ENCODE data around the gene PADI1.
"Not testable (repeated sequence)": the region's sequence is repeated elsewhere in the genome, so short reads cannot be mapped to it uniquely, and the experiment has no call there.

The PADI1 gene

DNA sequence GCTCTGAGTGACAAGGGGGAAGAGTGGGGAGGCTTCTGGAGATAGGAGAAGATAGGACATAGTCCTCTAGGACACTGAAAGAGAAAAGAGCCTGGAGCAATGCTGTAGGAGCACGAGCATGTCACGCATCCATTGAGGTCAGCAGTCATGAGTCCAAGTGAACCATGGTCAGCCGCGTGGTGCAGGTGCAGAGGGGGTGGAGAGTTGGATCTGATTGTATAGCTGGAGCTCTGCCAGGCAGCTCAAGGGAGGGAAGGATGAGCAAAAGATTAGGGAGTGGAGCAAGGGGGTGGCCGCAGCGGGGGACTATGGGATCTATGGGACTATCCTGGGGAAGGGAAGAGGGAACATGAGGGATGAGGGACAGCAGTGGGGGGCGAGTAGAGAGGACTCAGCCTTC is 14.0 kb downstream of the PADI1 start:
- DNase-seq = no peak

DNA sequence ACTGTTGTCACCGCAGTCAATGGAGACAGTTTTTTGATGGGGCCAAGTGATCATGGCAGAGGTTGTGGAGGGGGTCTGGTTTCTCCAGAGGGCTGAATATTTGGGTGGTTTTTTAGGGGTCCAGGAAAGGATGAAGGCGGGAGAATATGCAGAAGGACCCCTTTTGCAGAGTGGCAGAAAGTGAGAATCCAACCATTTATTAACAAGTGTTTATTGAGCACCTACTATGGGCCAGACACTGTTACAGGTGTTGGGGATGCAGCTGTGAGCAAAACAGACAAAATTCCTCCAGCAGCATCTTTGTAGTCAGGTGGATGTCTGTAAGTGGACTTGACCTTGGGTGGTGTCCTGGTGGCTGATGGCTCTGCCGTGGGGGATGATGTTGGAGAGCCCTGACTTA is 15.4 kb downstream of the PADI1 start:
- no peak for DNase-seq

DNA sequence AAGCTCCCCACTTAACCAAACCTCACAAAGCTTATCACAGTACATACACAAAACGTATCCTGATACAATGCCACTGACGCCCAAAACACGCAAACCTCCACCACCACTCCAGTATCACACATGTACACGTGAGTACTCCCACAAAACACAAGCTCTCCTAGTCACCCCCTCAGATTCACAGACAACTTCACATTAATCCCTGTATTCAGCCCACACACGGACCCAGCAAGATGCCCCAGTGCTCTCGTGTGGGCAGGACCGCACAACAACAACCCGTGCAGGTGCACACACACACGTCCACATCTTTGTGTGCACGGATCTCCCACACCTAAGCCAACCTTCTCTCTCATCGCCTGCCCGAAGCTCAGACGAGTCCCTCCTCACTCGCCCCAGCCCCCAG is 17.6 kb downstream of the PADI1 start:
- DNase-seq = no peak

DNA sequence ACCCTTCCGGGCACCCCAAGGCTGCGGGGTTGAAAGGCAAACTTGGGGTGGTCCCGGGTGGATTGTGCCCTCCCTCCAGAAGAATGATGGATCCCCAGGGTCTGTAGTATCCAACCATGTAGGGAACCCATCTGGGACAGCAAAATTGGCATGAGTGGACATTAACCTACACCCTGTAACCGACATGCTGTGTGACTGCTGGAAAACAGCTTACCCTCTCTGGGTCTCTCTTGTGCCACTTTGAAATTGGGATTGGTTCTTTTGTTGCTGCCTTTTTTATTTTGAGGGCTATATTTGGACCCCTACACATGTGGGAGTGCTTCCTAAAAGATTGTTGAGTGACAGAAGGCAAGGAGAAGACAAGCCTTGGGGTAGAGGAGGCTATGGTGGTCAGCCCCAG is 19.5 kb downstream of the PADI1 start:
- DNase-seq = no peak

DNA sequence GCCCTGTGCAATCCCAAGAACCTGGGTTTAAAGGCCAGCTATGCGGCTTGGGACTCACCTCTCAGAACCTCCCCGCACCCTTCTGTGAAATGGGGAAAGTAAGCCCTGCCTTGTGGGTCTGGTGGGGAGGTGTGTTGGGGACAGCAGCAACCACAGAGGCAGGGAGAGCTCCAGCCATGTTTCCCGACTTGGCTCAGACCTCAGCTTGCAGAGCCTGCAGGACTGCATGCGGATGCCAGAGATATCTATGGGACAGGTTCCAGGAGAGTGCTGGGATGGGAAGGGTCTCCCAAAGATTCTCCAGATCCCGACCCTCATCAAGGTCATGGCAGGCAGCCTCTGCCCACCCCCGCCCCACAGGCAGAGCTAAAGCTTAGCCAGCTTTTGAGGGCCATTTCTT is 20.2 kb downstream of the PADI1 start:
- no peak for DNase-seq

DNA sequence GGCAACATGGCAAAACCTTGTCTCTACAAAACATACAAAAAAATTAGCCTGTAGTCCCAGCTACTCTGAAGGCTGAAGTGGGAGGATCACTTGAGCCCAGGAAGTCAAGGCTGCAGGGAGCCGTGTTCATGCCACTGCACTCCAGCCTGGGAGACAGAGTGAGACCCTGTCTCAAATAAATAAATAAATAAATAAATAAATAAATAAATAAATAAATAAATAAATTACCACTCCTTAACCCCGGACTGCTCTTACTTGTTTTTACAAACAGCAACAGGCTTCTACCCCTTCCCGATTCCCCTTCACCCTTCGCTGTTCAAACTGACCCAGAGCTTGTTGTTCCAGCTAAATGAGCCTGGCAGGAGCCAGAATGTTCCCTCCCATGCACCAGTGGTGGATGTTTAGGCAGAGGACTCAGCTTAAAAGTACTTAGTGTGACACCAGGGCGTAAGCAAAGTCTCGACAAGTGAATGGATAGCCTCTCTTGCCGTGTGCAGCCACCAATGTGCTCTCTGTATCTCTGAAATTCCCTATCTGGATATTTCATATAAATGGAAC is 22.5 kb downstream of the PADI1 start:
- DNase-seq = no peak

DNA sequence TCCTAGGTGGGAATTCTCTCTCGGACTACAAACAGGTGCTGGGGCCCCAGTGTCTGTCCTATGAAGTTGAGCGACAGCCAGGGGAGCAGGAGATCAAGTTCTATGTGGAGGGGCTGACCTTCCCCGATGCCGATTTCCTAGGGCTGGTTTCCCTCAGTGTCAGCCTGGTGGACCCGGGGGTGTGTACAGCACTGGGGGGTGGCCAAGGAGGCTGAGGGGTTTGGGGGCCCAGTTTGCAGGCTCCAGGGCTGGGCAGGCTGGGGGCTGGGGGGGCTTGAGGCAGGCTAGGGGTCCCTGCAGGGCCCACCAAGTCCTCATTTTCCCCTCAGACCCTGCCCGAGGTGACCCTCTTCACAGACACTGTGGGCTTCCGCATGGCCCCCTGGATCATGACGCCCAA is 23.7 kb downstream of the PADI1 start:
- no peak for DNase-seq

DNA sequence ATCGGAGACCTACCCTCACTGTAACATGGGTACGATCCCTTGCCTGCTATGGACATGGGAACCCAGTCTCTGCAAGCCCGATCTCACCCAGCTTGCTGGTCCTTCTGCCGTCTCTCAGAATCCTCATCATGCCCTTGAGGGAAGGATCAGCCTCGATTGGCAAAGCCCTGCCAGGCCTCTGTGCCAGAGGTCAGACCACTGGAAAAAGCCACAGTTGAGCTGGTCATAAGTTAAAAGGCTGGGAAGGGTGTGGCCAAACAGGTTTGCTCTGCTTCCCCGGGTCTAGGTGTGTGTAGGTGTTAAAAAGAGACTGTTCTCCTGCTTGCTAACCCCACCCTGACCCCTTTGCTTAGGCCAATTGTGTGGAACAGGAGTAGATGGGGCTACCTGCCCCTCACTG is 24.5 kb downstream of the PADI1 start:
- DNase-seq = no peak

DNA sequence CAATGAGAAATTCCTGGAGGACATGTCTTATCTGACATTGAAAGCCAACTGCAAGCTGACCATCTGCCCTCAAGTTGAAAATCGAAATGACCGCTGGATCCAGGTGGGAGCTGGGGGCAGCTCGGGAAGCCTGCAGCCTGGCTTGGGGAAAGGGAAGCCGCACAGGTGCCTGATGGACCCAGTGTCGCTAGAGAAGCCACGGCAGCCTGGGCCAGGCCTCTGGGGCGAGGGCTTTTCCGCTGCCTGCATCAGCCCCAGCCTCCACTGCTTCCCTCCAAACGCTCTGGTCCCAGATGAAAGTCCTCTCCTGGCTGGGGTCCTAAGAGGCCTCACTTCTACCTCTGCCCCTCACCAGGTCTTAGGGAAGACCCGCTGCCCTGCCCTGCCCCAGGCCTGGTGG is 25.2 kb downstream of the PADI1 start:
- DNase-seq = no peak

DNA sequence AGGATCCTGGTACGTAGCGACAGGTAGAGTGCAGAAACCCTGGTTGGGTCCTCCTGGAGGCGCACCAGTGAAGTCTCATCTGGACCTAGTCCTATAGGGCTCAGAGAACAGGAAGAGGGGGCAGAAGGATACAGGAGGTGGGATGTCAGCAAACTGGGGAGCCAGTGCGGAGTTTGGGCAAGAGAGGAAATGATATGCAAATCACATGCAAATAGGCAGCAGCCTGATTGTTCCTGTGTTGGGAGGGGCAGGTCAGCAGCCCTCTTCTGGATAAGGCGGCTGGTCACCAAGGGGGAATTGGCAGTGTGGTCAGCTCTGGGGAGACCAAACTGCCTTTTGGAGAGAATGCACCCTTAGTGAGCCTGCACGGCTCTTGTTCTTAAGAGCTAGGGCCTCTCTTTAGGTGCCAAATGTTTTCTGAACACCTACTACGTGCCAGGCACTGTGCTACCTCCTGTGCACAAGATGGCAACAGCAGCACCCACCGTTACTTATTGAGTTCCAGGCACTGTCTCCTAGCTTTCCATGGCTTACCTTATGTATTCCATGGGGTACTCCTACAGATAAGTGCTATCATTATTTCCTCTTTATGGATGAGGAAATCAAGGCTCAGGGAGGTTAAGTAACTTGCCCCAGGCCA is 25.9 kb downstream of the PADI1 start:
- no peak for DNase-seq

DNA sequence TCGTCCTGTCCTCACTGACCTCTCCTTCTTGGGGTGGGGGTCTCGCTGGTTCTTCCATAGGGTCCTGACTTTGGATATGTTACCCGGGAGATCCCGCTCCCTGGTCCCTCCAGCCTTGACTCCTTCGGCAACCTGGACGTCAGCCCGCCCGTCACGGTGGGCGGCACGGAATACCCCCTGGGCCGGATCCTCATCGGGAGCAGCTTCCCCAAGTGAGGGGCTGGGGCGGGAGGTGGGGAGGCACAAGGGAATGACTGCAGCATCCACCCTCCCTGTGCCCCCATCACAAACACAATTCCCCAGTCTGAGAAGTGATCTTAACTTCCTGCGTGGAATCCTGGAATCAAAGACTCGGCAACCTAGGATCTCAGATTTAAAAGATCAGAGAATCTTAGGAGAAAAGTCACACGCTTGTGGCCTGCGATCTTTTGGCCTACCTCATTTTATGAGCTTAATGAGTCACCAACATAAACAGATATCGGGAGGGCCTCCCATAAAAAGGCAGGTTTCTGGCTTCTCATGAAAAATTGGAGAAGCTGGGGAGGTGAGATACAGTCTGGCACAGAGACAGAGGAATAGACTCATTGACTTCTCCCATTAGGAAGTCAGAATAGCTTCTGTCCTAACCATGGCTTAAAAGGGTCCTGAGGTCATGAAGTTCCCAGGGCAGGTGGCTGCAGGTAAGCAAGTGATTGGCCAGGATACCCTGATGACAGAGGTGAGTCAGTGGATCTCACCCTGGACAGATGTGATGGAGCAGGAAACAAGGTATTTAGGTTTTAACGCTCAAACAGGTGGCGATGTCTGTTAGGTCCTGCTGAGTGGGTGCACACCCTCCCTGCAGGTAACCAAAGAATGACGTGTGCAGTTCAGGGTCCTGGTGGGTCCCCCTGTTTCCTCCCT is 28.1 kb downstream of the PADI1 start:
- DNase-seq = no peak

DNA sequence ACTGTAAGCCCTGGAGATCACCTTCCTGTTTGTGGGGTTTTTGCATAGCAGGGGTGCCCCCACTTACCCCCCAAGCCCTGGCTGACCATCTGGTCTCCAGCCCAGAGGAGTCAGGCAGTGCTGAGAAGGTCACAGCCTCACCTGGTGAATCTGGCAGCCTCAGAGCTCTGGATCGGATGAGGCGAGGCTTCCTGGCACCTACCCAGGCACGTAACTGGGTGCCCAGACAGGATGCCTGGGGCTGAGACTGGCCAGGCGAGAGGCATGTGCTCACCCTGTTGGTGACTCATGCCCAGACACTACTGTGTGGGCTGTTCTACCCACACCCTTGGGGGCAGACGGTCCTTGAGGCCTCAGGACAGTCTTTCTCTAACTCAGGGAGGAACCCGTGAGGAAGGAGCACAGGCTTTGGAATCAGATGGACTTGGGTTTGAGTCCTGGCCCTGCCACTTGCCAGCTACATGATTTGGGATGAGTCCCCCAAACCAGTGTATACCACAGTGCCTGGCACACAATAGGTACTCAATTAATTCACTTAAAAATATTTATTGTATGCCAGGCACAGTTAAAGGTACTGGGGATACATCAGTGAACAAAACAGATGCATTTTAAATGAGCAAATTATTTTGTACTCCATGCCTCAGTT is 28.9 kb downstream of the PADI1 start:
- no peak for DNase-seq

DNA sequence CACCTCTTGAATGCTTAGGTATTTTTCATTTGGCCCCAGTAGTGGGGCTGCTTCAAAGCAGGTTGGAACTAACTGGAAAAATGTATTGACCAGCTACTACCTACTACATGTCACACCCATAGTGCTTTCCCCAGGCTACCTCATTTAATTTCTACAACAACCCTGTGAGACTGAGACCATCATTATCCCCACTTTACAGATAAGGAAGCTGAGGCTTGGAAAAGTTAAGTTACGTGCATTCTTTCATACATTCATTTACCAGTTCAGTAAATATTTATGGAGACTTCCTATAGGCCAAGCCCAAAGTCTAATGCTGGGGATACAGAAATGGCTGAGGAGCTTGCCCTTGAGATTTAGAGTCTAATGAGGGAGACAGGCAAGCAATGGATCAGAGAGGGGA is 29.5 kb downstream of the PADI1 start:
- DNase-seq = no peak

DNA sequence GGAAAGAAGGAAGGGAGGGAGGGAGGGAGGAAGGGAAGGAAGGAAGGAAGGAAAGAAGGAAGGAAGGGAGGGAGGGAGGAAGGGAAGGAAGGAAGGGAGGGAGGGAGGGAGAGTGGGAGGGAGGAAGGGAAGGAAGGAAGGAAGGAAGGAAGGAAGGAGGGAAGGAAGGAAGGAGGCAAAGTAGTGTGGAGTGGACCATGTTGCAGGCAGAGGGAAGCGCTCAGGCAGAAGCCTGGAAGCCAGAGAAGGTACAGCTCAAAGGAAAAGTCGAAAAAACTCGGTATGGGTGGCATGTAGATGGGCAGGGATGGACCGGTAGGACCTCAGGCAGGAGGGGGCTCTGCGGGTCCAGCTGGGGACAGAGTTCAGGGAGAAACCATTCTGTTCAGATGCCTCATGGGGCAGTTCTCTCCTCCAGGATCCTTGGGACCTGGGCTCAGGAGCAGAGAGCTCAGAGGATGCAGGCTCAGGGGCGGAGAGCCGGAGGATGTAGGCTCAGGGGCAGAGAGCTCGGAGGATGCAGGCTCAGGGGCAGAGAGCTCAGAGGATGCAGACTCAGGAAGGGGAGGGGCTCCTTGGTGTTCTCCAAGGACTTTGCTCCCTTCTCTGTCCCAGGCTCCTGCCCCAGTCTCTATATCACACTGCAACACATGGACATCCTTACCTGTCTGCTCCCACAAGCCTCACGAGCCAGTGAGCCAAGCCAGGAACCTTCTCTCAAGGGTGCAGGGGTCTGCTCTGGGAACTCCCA is 30.4 kb downstream of the PADI1 start:
- DNase-seq = no peak

DNA sequence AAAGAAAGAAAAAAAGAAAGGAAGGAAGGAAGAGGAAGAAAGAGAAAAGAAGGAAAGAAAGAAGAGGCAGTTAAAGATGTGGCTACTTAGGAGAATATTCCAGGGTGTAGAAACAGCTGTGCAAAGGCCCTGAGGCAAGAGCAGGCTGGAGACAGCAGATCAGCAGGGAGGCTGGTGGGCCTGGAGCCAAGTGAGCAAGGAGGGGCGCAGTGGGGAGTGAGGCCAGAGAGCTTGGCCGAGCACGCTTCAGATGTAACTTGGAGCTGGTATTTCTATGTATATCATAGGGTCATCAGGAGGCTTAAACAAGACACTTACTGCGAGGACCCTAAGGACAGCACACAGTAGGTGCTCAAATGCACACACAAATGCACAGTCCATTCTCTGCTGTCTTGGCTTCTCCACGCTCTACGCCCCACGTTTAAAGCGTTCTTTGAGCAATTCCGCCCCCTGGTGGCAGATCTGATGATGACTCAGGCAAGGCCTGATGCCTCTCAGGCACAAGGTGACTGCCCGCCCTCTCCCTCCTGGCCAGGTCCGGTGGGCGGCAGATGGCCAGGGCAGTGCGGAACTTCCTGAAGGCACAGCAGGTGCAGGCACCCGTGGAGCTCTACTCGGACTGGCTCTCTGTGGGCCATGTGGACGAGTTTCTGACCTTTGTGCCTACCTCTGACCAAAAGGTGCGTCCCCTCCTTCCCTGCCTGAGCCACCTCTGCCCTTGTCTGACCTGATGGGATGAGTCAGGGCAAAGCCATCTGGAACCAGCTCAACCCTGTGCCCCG is 32.0 kb downstream of the PADI1 start:
- DNase-seq = peak; percentile 64

DNA sequence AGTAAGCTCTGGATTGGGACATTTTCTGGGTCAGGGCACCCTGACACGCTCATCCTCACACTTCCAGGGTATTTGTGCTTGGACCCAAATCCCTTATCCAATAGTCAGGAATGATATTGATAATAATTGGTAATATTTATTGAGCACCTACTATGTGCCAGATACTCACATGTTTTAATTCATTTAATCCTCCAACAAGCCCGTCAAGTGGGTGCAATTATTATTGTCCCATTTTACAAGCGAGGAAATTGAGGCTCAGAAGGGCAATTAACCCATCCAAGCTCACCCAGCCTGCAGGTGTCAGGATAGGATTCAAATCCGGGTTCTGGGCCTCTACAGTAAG is 32.6 kb downstream of the PADI1 start:
- no peak for DNase-seq

DNA sequence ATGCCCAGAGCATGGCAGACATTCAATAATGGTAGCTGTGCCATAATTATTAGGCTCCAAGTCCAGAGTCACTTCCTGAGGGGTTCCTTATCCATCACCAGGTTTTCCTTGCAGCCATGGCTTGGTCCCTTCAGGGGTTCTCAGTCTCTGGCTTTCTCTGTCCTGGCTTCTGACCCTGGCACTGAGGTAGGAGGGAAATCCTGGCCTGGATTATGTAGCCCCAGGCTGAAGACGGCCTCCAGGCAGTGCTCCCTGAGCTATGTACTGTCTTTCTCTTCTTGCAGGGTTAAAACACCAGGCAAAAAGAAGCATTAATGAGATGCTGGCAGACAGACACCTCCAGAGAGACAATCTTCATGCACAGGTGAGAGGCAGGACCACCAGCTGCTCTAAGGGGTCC is 34.5 kb downstream of the PADI1 start:
- DNase-seq = peak; percentile 82

DNA sequence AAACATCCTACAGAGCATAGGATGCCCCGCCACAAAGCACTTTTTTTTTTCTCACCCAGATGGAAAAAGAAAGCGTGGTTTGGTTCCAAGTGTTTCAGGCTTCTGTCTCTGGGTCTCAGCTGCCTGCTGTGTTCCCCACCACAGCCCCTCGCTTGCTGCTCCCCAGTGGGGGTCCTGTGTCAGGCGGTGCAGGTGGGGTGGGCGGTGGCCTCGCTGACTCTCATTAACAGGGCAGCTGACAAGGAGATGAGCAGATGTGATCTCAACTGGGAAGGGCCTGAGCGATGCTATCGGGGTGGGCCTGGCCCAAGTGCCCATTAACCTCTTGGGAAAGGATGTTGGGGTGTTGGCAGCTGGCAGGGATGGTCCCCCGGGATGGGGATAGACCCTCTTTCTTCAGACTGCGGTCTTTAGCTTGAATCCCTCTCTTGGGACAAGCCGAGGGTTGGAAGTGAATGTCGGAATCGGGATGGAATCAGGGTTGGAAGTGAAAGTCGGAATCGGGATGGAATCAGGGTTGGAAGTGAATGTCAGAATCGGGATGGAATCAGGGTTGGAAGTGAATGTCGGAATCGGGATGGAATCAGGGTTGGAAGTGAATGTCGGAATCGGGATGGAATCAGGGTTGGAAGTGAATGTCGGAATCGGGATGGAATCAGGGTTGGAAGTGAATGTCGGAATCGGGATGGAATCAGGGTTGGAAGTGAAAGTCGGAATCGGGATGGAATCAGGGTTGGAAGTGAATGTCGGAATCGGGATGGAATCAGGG is 36.3 kb downstream of the PADI1 start:
- peak; percentile 58 for DNase-seq

DNA sequence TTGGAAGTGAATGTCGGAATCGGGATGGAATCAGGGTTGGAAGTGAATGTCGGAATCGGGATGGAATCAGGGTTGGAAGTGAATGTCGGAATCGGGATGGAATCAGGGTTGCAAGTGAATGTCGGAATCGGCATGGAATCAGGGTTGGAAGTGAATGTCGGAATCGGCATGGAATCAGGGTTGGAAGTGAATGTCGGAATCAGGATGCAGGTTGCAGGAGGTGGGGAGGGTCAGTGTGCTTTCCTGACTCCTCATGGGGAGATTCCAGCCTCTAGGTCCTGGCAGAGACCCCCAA is 36.8 kb downstream of the PADI1 start:
- DNase-seq = not testable (repeated sequence)

DNA sequence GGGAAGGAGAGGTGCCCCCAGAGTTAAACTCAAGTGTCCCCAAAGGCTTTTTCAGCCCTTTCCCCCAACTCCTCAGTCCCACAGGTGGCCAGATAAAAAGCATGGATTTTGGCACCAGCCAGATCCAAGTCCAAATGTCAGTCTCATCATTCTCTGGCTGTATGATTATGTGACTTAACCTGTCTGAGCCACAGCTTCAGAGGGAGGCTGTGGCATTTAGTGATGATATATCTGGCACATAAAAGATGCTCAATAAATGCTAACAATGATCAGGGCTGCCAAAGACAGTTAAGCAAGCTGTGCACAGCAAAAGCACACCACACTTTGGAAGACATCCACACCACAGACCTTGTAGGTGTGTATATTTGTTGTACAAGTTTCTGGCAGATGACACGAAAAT is 38.3 kb downstream of the PADI1 start:
- DNase-seq = no peak

DNA sequence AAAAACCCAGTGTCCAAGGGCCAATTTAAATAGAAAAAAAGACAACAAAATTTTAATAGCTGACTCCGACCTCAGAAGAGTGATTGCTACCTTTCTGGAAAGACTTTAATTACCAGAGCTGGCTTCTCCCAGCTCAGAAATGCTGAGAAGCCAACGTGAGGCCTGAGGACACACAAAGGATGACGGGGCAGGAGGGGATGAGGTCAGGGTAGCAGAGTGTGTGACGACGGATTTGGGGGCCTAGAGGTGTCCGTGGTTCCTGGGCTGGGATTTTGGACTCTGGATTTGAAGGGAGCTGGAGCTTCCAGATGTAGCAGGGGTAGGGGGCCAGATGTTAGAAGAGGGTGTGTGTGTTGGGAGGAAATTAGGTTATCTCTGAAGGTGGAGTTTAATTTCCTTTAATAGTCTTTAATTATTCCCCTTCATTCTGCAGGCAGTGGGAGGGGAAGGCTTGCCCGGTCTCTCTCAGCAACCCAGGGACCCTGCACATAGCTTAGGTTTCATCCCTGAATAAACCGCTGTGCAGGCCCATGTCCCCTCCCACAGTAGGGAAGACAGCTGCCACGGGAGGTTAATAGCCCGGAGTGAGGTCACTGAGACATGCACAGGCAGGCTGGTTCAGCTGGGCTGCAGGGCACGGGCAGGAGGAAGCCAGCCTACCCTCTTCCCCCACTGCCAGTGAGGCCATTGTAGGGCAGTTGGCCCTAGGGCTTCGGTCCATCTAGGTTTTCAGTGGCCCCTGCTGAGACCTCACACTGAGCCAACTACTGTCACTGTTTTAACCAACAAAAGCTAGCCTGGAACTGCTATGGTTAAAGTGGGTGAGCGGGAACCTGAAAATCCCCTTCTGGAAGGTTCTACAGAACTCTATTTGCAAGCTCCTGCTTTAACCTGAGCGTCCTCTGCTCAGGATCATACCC is 40.2 kb downstream of the PADI1 start:
- peak; percentile 66 for DNase-seq

Data from NCI-H1694 treated with DMSO at 0.1 percent for 48 hours (cell line).